HG03521 (cell line): ENCODE results near the gene GLT8D1.
A peak's percentile ranks its signal among the peaks of the same experiment; 100 is the strongest.

Source experiments
- ATAC-seq: cut with Tn5 transposase; IDR thresholded peaks from one replicate; pipeline ENCODE4 v1.9.1; 2021; ENCODE audit warnings: mild to moderate bottlenecking, moderate library complexity; ENCODE audit not compliant: unreplicated experiment

The GLT8D1 gene

DNA sequence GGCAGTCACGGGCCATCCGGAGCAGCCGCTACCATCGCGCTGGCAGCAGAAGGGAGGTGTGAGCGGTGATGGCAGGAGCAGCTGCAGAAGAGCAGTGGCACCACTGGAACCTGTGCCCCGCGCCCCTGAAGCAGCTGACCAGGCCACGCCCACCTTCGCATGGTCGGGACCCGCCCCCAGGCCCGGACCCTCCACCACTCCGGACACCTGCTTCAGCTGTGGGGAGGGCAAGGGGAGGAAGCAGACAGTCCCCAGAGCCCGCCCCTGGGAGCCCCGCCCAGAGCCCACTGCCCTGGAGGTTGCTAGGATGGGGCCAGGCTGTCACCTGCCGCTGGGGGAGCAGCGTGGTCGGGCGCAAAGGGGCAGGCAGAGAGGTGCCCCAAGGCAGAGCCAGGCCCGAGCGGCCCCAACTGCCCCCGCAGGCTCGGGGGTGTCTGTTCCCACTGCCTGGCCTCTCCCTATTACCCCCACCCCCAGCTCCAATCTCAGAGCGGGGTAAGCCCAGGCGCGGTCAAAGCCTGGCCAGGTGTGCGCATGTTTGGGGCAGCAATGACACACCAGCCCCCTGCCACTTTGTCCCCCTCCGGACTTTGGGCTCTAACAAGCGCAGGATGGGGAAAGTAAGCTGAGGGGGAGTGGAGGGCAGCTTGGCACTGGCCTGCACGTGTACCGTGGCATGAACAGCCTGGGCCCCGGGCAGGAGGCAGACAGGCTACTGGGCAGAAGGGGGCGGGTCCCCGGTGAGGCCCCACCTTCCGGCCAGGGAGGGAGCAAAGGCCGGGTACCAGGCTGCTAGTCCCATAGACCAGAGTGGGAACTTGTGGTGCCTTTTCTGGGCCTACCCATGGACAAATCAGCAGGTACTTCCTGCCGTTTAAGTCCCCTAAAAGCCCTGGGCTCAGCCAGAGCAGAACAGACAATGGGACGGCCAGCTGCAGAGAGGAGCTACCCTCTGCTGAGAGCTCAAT is 9.0 kb upstream of the GLT8D1 start:
- no peak for ATAC-seq

DNA sequence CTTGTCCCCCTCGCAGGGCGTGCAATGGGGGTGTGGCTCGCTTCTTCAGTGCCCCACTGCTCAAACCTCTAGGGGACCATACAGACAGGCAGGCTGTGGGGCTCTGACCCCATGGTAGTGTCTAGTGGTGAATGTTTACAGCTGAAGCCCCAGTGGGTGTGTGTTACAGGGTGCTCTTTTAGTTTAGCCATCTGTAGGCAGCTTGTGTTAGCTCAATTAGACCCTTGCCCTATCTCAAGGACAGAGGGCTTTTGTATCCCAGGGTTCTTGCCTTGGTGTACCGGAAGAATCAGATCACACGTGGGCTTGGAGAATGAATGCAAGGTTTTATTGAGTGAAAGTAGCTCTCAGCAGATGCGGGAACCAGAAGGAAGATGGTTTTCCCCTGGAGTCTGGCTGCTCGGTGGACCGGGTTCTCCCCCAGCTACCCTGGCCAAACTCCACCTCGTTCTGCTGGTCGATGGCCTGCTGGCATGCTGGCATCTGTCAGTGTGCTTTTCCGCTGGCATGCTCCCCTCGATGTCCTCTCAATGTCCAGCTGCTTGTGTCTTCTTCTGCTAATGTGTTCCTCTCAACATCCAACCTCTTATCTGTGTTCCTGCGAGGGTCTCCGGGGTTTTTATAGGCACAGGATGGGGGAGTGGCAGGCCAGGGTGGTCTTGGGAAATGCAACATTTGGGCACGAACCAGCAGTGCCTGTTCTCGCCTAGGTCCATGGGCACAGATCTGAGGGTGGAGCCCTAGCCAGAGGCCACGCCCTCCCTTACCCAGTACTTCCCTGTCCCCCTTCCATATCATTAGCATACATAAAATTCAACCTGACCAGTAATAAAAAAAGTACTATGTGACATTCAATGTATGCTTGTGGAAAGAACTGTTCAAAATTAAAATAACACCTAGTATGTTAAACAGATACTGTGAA is 7.0 kb upstream of the GLT8D1 start:
- no peak for ATAC-seq

DNA sequence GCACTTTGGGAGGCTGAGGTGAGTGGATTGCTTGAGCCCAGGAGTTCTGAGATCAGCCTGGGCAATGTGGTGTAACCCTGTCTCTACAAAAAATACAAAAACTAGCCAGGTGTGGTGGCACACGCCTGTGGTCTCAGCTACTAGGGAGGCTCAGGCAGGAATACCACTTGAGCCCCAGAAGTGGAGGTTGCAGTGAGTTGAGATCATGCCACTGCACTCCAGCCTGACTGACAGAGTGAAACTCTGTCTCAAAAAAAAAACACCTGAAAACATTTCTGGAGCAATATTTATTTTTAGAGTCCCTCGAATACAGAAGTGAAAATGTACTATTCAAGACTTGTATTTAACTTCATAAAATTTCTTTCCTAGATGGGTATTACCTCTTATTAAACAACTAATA is 4.9 kb upstream of the GLT8D1 start:
- ATAC-seq = no peak

DNA sequence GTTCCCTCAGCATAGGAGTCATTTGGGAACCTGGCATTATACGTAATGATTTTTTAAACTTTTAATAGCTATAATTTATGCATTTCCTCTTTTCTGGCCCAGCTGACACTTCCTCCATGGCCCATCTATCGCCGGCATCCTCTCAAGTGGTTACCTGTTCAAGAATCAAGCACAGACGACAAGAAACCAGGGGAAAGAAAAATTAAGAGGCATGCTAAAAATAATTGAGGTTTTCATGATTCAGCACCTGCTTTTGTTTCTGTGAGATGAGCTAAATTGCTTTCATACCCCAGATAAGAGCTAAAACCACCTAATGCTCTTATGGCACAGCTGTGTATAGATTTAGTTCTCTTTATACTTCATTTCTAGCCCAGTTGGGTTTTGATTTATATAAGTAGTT is 2.0 kb upstream of the GLT8D1 start:
- ATAC-seq = no peak

DNA sequence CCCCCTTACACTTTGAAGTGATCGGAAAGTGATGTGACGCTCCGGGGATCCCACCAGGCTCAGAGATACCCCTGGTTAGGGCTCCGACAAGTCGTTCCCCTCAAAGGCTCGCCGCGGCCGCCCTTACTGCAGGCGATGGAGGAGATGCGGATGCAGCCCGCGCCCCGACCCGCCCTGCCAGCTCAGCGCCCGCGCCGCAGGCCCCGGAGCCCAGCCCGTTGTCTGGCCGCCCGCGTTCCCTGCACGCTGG is 228 bp downstream of the GLT8D1 start:
- ATAC-seq = no peak

DNA sequence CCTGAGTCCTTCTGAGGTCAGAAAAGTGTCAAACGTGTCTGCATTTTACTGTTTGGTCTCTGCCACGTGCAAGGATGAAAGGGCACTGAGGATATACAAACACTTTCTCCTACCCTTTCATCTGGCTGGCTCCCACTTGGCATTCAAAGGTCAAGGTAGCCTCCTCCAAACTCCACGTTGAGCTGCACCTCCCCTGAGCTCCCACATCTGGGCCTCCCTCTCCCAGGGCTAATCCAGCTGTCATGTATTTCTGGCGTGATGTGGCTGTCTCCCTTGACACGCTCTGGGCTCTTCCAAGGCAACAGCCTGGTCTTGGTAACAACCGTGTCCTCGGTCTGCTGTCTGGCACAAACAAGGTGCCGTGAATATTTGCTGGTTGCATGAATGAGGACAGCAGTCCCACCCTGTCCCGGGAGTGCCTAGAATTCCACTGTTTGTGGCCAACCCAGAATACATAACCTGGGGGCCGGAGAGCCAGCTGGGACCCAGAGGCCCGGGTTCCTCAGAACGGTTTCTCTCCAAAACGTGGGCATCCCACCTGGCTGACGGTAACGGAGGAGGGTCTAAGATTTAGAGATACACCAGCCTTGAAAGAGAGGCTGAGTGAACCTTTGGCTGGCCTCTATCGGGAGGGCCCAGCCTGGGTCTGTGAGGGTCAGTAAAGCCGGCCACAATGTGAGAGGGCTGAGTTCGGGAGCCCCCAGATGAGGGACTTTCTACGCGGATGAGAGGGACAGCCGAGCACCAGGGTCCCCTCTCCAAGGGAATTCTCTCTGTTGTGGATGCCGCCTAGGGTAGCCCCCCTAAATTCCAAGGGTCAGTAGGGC is 767 bp downstream of the GLT8D1 start:
- ATAC-seq = no peak

DNA sequence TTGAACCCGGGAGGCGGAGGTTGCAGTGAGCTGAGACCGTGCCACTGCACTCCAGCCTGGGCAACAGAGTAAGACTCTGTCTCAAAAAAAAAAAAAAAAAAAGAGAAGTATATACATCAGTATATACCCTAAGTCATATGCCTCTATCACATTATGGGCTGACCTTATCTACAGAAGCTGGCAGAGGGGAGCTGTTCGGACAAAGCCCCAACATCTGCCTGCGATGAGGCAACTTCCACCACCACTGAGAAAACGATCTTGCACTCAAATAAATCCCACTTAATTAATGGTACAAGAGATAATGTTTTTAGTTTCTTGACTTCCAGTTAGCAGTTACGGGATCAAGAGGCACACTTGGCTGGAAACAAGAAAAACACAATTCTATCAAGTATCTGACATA is 2.2 kb downstream of the GLT8D1 start:
- ATAC-seq = no peak

DNA sequence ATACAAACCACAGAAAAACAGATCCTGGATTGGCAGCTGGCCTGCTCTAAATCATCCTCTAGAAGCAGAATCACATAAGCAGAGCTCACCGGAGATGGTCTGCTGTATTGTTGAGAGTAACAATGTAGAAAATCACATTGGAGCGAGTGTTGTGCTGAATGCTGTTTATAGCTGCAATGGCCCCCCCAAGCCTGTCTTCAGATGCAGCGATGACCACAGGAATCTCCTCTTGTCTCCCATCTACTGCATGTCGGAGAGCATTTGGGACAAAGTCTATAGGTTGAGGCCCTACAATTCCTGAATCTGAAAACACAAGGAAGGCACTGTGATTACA is 8.0 kb downstream of the GLT8D1 start:
- ATAC-seq = no peak

DNA sequence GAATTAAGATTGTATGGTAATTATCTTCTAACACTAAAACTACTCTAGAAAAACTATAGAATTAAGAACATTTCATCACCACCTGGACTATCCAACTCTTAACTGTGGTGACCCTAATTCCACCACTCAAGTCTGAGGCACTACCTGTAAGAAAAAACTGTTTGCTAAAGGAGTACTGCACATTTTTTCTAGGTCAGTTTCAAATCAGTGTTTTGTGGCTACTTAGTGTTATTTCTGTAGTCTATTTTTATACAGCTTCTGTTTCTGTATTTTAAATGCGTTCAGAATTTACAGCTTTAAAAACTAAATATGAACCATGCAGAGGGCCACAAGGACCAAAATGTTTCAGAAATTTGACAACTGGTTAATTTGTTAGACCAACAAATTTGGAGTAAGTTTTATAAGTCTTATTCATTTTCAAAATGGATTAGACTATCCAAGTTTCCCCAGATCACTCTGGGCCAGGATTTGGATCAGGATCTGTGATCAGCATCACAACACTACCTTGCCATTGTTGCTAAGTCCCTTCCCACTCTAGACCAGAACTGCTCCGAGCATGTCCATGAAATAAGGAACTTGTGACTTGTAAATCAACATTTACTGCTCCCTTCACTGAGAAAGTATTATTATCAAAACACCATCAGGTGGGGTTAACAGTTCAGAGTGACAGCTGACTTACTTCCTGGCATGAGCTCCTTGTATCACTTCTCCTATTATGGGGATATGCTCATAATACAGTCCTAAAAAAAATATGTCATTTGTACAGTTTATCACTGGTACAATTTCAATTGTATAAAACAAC is 8.6 kb downstream of the GLT8D1 start:
- ATAC-seq = no peak

DNA sequence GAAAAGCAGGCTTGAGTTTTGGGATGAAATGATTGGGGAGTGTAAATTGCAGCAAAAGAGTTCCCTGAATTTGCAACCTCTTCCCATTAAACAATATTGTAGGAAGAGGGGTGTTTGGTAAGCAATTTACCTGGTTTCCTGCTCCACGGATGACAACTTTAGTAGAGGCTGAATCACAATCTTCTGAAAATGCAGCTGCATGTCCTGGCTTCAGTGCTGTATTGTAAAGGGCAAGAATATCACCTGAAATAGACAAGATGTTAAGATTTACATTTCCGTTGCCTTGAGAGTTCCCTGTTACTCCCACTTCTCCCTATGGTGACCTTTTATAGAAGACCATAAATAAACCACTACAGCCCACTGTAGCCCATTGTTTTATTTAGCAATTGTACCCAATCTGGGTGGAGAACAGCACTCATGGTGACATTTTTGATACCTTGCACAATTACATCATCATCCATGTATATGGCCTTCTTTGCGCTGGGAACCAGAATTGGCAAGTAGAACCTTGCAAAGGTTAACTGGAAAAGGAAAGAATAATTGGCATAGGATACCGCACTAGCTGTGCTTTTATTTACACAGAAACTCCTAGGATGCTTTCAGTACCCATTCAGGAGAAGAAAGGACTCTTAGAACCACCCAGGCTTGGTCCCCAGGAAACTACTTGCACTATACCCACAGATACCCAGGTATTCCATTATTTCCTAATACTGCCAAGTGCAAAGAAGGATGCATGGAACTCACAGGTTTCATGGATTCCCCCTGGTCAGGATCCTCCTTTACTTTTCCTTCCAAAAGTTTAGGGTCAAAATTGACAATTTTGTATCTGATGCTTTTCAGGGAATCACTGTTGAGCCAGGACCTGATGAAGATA is 9.6 kb downstream of the GLT8D1 start:
- ATAC-seq = no peak

DNA sequence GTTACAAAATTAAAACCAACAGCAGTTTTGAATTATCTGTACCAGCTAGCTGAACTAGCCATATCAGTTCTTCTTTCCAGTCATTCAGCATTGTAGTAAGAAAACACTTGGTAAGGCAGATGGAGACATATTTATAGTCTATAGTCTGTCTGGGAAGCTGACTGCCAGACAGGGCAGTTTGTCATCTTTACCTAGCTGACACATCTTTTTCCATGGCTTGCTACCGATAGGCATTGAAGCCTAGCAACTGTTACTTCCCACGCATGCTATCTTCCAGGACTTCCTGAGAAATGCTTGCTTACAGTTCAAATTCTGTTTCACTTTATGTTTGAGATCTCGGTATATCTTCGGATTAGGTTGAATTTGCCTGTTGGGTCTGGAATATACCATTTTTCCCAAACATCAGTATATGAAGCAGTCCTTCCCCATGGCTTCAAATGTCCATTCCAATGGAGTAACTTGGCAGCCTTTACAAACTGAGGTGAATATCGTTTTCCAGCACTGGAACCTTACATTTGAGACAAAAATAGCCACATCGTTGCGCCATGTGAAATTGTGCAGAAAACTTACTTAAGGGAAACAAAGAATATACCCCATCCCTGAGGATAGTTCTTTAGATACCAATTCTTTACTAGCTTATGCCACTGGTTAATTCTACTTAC is 10.9 kb downstream of the GLT8D1 start:
- no peak for ATAC-seq

DNA sequence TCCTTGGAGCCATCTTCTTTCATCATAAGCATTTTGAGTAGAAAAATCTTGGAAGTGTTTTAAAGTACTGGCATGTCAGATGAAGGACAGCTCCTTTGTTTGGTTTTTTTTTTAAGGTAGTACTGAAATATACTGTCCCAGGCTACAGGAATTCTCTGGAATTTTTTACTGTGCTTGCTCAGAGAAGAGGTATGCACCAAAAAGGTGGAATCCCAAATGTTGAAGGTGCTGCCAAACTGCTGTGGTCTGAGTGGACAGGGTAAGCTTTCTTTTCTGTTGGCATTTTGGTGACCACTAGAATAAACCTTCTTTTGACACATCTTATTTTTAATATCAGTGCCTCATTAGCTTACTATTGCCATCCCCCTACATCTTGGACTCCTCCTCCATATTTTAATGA is 12.5 kb downstream of the GLT8D1 start:
- no peak for ATAC-seq

DNA sequence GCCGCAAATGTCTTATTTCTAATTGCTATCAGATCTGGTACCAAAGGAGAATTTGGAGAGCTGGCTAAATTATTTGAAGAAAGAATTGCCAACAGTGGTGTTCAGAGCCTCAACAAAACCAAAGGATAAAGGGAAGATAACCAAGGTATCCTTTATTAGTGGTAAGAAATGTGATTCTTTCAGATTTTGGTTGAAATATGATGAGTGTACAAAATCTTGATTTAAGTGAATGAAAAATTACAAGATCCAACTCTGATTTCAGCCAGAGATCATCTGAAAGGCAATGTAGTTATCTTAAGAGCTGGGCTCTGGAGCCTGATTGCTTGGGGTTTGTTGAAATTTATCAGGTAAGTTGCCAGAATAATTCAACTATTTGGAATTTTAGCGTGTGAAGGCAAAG is 15.0 kb downstream of the GLT8D1 start:
- no peak for ATAC-seq

DNA sequence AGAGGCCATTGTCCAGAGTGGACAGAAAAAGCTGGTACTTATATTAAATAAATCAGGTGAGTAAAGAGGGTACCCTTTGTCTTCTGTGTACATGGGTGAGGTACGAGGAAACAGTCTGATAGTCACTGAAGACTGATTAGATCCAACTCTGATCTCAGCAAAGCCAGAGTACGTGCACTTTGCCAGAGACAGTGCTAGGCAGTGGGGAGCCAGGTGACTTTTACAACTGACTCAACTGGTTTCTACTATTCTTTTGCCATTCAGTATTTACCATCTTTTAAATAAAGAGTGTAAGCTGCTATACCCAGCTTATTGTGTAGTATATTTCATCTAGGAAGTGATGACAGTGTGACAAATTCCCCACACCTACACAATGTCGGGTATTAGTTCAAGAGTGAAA is 16.4 kb downstream of the GLT8D1 start:
- no peak for ATAC-seq

DNA sequence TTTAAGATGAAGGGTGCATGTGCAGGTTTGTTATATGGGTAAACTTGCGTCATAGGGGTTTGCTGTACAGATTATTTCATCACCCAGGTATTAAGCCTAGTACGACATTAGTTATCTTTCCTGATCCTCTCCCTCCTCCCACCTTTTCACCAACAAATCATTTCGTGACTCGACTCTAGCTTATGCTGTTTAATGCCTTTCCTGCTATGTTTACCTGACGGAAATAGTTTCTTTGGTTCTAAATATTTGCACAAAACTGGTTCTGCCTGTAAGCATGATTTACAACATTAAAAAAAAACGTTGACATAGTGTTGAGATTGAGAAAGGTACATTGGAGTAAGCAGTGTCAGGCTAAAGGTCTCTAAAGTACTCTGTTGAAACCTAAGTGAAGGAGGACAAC is 17.3 kb downstream of the GLT8D1 start:
- ATAC-seq = no peak

DNA sequence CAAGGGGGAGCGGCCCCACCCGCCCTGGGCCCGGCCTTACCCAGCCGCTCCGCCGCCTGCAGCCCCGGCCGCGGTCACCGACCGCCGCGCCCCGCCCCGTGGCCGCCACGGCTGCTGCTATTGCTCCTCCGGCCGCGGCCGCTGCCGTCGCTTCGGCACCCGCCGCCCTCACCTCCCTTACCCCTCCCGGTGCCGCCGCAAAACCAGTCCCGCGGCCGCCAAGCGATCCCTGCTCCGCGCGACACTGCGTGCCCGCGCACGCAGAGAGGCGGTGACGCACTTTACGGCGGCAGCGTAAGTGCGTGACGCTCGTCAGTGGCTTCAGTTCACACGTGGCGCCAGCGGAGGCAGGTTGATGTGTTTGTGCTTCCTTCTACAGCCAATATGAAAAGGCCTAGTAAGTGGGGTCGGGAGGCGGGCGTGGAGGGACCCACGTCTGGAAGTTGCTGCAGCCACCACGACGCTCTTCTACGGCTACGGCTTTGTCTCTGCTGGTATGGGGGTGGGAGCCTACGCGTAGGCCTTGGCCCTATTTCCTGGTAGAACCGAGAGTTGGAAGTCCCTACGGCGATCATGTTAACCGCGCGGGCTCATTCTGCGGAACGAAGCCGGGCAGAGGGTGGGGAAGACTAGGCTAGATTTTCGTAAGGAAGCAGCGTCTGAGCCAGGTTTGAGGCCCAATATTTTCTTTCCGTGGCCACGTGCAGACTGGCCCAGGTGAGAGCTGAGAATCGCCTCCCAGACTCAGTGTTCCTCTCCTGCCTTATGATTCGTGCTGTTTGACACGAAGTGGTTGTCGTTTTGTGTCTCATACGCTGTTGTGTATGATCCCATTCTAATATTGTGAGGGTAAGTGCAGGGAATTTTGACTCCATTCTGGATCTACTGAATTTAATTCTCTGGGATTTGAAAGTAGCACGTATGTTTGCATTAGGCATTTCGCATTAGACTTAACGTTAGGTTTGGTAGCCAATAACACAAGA is 19.6 kb downstream of the GLT8D1 start, which contains the start of the genes GNL3 and PBRM1:
TSS of gene GNL3 (plus strand) at position 324 of the 983 bp plus-strand sequence. CDS start at position 385, 61 bp downstream.
TSS of gene PBRM1 (minus strand) at position 205 of the 983 bp plus-strand sequence.
- ATAC-seq = peak; percentile 67

DNA sequence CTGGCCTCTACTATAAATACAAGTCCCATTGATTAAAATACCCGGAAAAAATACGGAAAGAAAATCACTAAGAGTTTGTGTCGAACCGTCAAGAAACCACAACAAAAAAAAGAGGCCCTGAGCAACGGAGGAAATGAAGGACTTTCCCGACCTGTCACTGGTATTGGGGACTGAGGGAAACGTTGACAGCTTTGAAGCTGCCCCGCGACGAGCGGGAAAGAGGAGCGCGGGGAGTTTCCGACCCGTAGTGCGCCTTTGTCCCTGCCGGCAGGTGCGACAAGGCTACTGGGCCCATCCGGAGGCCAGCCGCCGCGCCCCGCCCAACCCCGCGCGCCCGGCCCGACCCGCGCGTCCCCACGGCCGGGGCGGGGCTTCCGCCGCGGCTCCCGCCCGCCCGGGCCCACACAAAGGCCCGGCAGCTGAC is 20.3 kb downstream of the GLT8D1 start:
- ATAC-seq = peak; percentile 84

DNA sequence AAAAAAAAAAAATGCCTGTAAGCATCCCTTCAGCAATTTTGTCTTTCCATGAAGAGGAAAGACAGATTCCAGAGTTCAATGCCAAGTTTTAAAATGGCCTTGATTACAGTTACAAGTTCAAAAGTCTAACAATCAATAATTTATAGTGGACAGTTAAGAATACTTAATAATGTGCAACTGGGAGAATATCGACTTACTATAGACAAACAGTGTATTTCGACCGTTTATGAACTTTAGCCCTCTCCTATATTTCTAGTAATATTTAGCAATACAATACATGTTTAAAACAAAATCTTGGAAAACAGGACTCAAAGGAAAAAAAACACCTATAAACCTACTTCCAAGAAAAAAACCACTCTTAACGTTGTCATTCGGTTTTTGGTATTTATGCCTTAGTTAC is 21.4 kb downstream of the GLT8D1 start:
- no peak for ATAC-seq
